ENCODE measurements around the gene SBF1. TPM values are rescaled to one million over a fixed set of nuclear protein-coding genes. Genes with fewer than 3 reads are reported as not detected.

SBF1 gene
- total RNA-seq, 2 donors from 2014 or later, result 41.1 to 57.1 TPM

DNA sequence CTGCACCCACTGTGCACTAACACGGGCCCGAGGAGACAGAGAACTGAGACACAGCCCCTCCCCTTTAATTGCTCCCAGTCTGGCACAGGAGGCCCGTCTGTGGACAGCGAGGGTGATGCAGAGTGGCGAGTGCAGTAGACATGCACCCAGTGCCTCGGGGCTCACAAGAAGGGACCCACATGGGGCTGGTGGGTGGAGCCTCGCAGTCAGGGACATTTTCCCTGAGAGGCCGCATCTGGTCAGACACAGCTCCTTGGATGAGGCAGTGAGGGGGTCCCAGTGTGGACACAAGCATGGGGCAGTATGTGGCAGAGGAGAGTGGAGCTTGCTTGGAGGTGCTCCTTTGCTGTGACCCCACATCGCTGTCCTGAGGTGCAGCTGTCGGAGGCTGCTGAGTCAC lies 54.8 kb downstream of the SBF1 start:
- TF ChIP-seq, protein P1, sequence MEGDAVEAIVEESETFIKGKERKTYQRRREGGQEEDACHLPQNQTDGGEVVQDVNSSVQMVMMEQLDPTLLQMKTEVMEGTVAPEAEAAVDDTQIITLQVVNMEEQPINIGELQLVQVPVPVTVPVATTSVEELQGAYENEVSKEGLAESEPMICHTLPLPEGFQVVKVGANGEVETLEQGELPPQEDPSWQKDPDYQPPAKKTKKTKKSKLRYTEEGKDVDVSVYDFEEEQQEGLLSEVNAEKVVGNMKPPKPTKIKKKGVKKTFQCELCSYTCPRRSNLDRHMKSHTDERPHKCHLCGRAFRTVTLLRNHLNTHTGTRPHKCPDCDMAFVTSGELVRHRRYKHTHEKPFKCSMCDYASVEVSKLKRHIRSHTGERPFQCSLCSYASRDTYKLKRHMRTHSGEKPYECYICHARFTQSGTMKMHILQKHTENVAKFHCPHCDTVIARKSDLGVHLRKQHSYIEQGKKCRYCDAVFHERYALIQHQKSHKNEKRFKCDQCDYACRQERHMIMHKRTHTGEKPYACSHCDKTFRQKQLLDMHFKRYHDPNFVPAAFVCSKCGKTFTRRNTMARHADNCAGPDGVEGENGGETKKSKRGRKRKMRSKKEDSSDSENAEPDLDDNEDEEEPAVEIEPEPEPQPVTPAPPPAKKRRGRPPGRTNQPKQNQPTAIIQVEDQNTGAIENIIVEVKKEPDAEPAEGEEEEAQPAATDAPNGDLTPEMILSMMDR (IDR thresholded peaks at IDR 0.05), result no peak
- Histone ChIP-seq H3K36me3 (peaks cover 95% of the 10 kb centered on the region), H3K4me3 (no peak overlapping the region), H3K27ac (no peak overlapping the region), H3K9me3 (no peaks in the 10 kb centered on the region), H3K27me3 (no peaks in the 10 kb centered on the region), H3K4me1 (no peaks in the 10 kb centered on the region)
- no peak for DNase-seq (ENCODE audit: low spot score)

DNA sequence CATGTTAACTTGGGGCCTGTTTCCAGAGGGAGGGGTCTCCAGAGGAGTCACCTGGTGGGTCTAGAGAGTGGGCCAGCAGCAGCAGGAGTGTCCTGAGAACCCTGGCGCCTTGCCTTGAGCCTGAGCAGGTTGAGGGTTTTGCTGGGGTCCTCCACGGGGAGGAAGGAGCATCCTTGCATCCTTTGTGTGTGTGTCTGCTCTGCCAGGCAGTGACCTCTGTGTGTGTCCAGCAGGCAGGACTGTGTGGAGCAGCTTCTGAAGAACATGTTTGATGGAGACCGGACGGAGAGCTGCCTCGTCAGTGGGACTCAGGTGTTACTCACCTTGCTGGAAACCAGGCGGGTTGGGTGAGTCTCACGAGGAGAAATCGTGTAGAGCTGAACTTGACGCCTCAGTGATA lies 55.7 kb downstream of the SBF1 start:
- H3K9me3 ChIP-seq, result no peaks in the 10 kb centered on the region
- H3K27me3 ChIP-seq, result no peaks in the 10 kb centered on the region
- DNase-seq (ENCODE audit: low spot score), result no peak
- TF ChIP-seq, protein P1 (IDR thresholded peaks at IDR 0.05), result no peak
- no peak overlapping the region for H3K4me3 ChIP-seq
- H3K36me3 ChIP-seq, result peaks cover 99% of the 10 kb centered on the region
- H3K4me1 ChIP-seq, result no peaks in the 10 kb centered on the region
- no peak overlapping the region for H3K27ac ChIP-seq

GRCh38 chr22:50418624-50419023 lies 56.2 kb downstream of the SBF1 start:
- Histone ChIP-seq H3K9me3 (no peaks in the 10 kb centered on the region), H3K4me3 (no peak overlapping the region), H3K36me3 (peaks cover 99% of the 10 kb centered on the region), H3K27ac (no peak overlapping the region), H3K27me3 (no peaks in the 10 kb centered on the region), H3K4me1 (no peaks in the 10 kb centered on the region)
- TF ChIP-seq, protein P1 (IDR thresholded peaks at IDR 0.05), result no peak
- no peak for DNase-seq (ENCODE audit: low spot score)

- no peak for DNase-seq (ENCODE audit: low spot score)
- peaks cover 91% of the 10 kb centered on the region for H3K36me3 ChIP-seq
Measured at GRCh38 chr22:50417411-50418210, 57.2 kb downstream of the SBF1 start.

DNA sequence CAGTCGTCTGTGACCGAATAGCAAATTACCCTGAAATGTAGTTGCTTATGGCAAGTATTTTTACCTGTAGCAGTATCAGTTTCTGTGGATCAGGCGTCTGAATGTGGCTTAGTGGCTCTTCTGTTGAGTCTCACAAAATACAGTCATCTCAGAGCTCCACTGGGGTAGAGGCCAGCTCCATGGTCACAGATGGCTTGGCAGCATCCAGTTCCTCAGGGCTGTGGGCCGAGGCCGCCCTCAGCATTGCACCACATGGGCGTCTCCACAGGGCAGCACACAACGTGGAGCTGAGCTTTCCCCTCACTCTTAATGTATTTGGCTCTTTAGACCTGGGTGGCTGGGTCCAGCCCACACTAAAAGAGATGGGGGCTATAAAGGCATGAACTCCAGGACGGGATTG lies 57.8 kb downstream of the SBF1 start:
- Histone ChIP-seq H3K36me3 (peaks cover 85% of the 10 kb centered on the region), H3K4me1 (no peaks in the 10 kb centered on the region), H3K27ac (no peak overlapping the region), H3K4me3 (no peak overlapping the region), H3K27me3 (no peaks in the 10 kb centered on the region), H3K9me3 (no peaks in the 10 kb centered on the region)
- TF ChIP-seq, protein P1 (IDR thresholded peaks at IDR 0.05), result no peak
- DNase-seq (ENCODE audit: low spot score), result no peak

More at GRCh38 chr22:50417411-50418210, 57.2 kb downstream of the SBF1 start:
- Histone ChIP-seq H3K4me1 (no peaks in the 10 kb centered on the region), H3K9me3 (no peaks in the 10 kb centered on the region), H3K27ac (no peak overlapping the region), H3K27me3 (no peaks in the 10 kb centered on the region), H3K4me3 (no peak overlapping the region)
- TF ChIP-seq, protein P1 (IDR thresholded peaks at IDR 0.05), result no peak

GRCh38 chr22:50415426-50415825 lies 59.4 kb downstream of the SBF1 start:
- TF ChIP-seq, protein P1 (IDR thresholded peaks at IDR 0.05), result no peak
- Histone ChIP-seq H3K9me3 (no peaks in the 10 kb centered on the region), H3K27me3 (no peaks in the 10 kb centered on the region), H3K4me3 (no peak overlapping the region), H3K4me1 (no peaks in the 10 kb centered on the region), H3K27ac (no peak overlapping the region), H3K36me3 (peaks cover 69% of the 10 kb centered on the region)
- no peak for DNase-seq (ENCODE audit: low spot score)
